Right renal cortex interstitium (tissue), 3 donors: ENCODE measurements around the gene PRRC1. TPM values are rescaled to one million over a fixed set of nuclear protein-coding genes. Genes with fewer than 3 reads are reported as not detected.
"Not testable (repeated sequence)": the region's sequence is repeated elsewhere in the genome, so short reads cannot be mapped to it uniquely, and the experiment has no call there.

Source experiments
- DNase-seq, 3 donors: peaks; one replicate each; pipeline ENCODE4 v3.0.0-alpha.2; 2013; ENCODE audit warnings: low read depth in 3 of 3, low spot score in 2 of 3
- polyA plus RNA-seq, 3 donors: library from polyadenylated mRNA; unstranded; fragments of 120-200 nt; gene quantifications; one replicate each; pipeline ENCODE4 v1.2.1, GENCODE V29; 2013; ENCODE audit not compliant: insufficient read length in 3 of 3

PRRC1 gene
- polyA plus RNA-seq, 3 donors: 82.7 to 95.8 (median 87.9) TPM

GRCh38 chr5:127540553-127540952, 23.1 kb downstream of the PRRC1 start:
- not testable (repeated sequence) for DNase-seq

GRCh38 chr5:127545249-127545648, 27.8 kb downstream of the PRRC1 start:
- not testable (repeated sequence) for DNase-seq

GRCh38 chr5:127549551-127549950, 32.1 kb downstream of the PRRC1 start:
- no peak for DNase-seq

GRCh38 chr5:127550652-127551409, 33.4 kb downstream of the PRRC1 start:
- no peak for DNase-seq

- no peak for DNase-seq
Measured at GRCh38 chr5:127551410-127552041, 34.1 kb downstream of the PRRC1 start.

GRCh38 chr5:127555826-127556225, 38.4 kb downstream of the PRRC1 start:
- DNase-seq: no peak

GRCh38 chr5:127556609-127557334, 39.3 kb downstream of the PRRC1 start:
- DNase-seq: no peak

- DNase-seq: no peak
Measured at GRCh38 chr5:127558273-127558672, 40.8 kb downstream of the PRRC1 start.

GRCh38 chr5:127561254-127561653, 43.8 kb downstream of the PRRC1 start:
- DNase-seq: no peak

- DNase-seq: peak in 1 of 3 donors; percentile 5
Measured at GRCh38 chr5:127562252-127562651, 44.8 kb downstream of the PRRC1 start.

GRCh38 chr5:127563136-127563535, 45.7 kb downstream of the PRRC1 start:
- DNase-seq: no peak

GRCh38 chr5:127564002-127564769, 46.7 kb downstream of the PRRC1 start:
- peak; percentile 41 to 67 (median 56) for DNase-seq

- DNase-seq: no peak
Measured at GRCh38 chr5:127565586-127566270, 48.3 kb downstream of the PRRC1 start.

- no peak for DNase-seq
Measured at GRCh38 chr5:127567026-127567768, 49.8 kb downstream of the PRRC1 start.

GRCh38 chr5:127568166-127568565, 50.7 kb downstream of the PRRC1 start:
- no peak for DNase-seq

- DNase-seq: not testable (repeated sequence)
Measured at GRCh38 chr5:127569471-127569870, 52.0 kb downstream of the PRRC1 start.

GRCh38 chr5:127571314-127572131, 54.1 kb downstream of the PRRC1 start:
- DNase-seq: no peak

GRCh38 chr5:127572930-127573329, 55.5 kb downstream of the PRRC1 start:
- no peak for DNase-seq
